CD4-positive, alpha-beta T cell treated with Interleukin-15 for 1 hour (primary cell): ENCODE measurements around the gene PAPPA.

Source experiments
- DNase-seq: peaks from one replicate; pipeline ENCODE4 v3.0.0-alpha.2; 2020

Gene PAPPA

GRCh38 chr9:116278326-116278725, 124.7 kb downstream of the PAPPA start:
- DNase-seq = no peak

- DNase-seq = no peak
Observed at GRCh38 chr9:116279230-116279629, 125.6 kb downstream of the PAPPA start.

- no peak for DNase-seq
Observed at GRCh38 chr9:116280529-116280928, 126.9 kb downstream of the PAPPA start.

- no peak for DNase-seq
Observed at GRCh38 chr9:116282597-116282996, 129.0 kb downstream of the PAPPA start.

- no peak for DNase-seq
Observed at GRCh38 chr9:116284518-116284917, 130.9 kb downstream of the PAPPA start.

- DNase-seq = no peak
Observed at GRCh38 chr9:116285320-116285719, 131.7 kb downstream of the PAPPA start.

- no peak for DNase-seq
Observed at GRCh38 chr9:116286297-116286696, 132.7 kb downstream of the PAPPA start.

GRCh38 chr9:116287721-116288120, 134.1 kb downstream of the PAPPA start:
- no peak for DNase-seq

GRCh38 chr9:116288658-116289057, 135.1 kb downstream of the PAPPA start:
- no peak for DNase-seq

- DNase-seq = no peak
Observed at GRCh38 chr9:116297346-116297745, 143.8 kb downstream of the PAPPA start.

- DNase-seq = no peak
Observed at GRCh38 chr9:116298249-116298648, 144.7 kb downstream of the PAPPA start.

- no peak for DNase-seq
Observed at GRCh38 chr9:116298878-116299391, 145.3 kb downstream of the PAPPA start.

GRCh38 chr9:116300360-116300870, 146.8 kb downstream of the PAPPA start:
- DNase-seq = no peak

- DNase-seq = no peak
Observed at GRCh38 chr9:116303270-116303669, 149.7 kb downstream of the PAPPA start.

GRCh38 chr9:116303886-116304538, 150.4 kb downstream of the PAPPA start:
- no peak for DNase-seq

GRCh38 chr9:116304761-116305160, 151.2 kb downstream of the PAPPA start:
- no peak for DNase-seq

- no peak for DNase-seq
Observed at GRCh38 chr9:116308076-116308475, 154.5 kb downstream of the PAPPA start.

- no peak for DNase-seq
Observed at GRCh38 chr9:116309900-116310611, 156.5 kb downstream of the PAPPA start.

- no peak for DNase-seq
Observed at GRCh38 chr9:116312221-116312620, 158.6 kb downstream of the PAPPA start.

GRCh38 chr9:116313638-116314037, 160.0 kb downstream of the PAPPA start:
- no peak for DNase-seq

GRCh38 chr9:116316246-116316645, 162.7 kb downstream of the PAPPA start:
- DNase-seq = no peak

- no peak for DNase-seq
Observed at GRCh38 chr9:116317503-116317902, 163.9 kb downstream of the PAPPA start.

- no peak for DNase-seq
Observed at GRCh38 chr9:116318468-116319374, 165.1 kb downstream of the PAPPA start.
